ENCODE data around the gene LRRC49. TPM values are rescaled to one million over a fixed set of nuclear protein-coding genes. Genes with fewer than 3 reads are reported as not detected.

LRRC49 gene
- polyA plus RNA-seq, 1 donor (not counting 4 experiments of a cell fraction or from before 2014, with no cell fraction given) = 9.9 TPM

- H3K27ac ChIP-seq (ENCODE audit: control insufficient read depth, insufficient read depth, low read length) = no peak overlapping the region
- no peak overlapping the region for H3K9ac ChIP-seq (ENCODE audit: control insufficient read depth, extremely low read depth, insufficient read depth, low read length)
- H3K36me3 ChIP-seq (ENCODE audit: control insufficient read depth in 2 of 2, extremely low read depth in 1 of 2, insufficient read depth in 2 of 2, low read length in 2 of 2) = no peaks in the 10 kb centered on the region
- no peaks in the 10 kb centered on the region for H4K20me1 ChIP-seq (ENCODE audit: control insufficient read depth, extremely low read depth, insufficient read depth, low read length)
- no peaks in the 10 kb centered on the region for H3K9me1 ChIP-seq (ENCODE audit: control insufficient read depth, extremely low read depth, insufficient read depth, low read length)
- no peak for FAIRE-seq
- dilution Hi-C loops (cut with MboI; ENCODE audit: extremely low pct_ligation_motif_present, low sequenced_read_pairs) = no loop called here
- no peak overlapping the region for H2AFZ ChIP-seq (ENCODE audit: control insufficient read depth, low read length)
- no peaks in the 10 kb centered on the region for H3K79me2 ChIP-seq (ENCODE audit: control insufficient read depth, insufficient read depth, low read length)
- H3K27me3 ChIP-seq (ENCODE audit: control insufficient read depth, extremely low read depth, insufficient read depth, low read length) = no peaks in the 10 kb centered on the region
- no peak for DNase-seq (ENCODE audit: low read depth, low spot score)
- H3K4me1 ChIP-seq (ENCODE audit: control insufficient read depth, extremely low read depth, insufficient read depth, low read length) = no peaks in the 10 kb centered on the region
- no peaks in the 10 kb centered on the region for H3K9me3 ChIP-seq (ENCODE audit: control insufficient read depth, low read depth, low read length)
- no peak overlapping the region for H3K4me2 ChIP-seq (ENCODE audit: control insufficient read depth, extremely low read depth, insufficient read depth, low read depth, low read length)
- no peak overlapping the region for H3K4me3 ChIP-seq (ENCODE audit: control insufficient read depth in 2 of 3, extremely low read depth in 1 of 3, insufficient read depth in 2 of 3, low read depth in 1 of 3, low read length in 3 of 3)
- no peak for TF ChIP-seq EZH2 (IDR thresholded peaks at IDR 0.05; ENCODE audit: low read length)
- TF ChIP-seq CTCF (optimal IDR thresholded peaks at IDR 0.05 in 1 of 3, IDR thresholded peaks at IDR 0.05 in 1 of 3, conservative IDR thresholded peaks at IDR 0.05 in 1 of 3; ENCODE audit: extremely low read depth in 1 of 3, insufficient read depth in 2 of 3, low read length in 3 of 3) = no peak
Observed at GRCh38 chr15:70964686-70965085, 72.1 kb downstream of the LRRC49 start.

- no peak overlapping the region for H3K9ac ChIP-seq (ENCODE audit: control insufficient read depth, extremely low read depth, insufficient read depth, low read length)
- no peak for TF ChIP-seq EZH2 (IDR thresholded peaks at IDR 0.05; ENCODE audit: low read length)
- TF ChIP-seq CTCF (optimal IDR thresholded peaks at IDR 0.05 in 1 of 3, IDR thresholded peaks at IDR 0.05 in 1 of 3, conservative IDR thresholded peaks at IDR 0.05 in 1 of 3; ENCODE audit: extremely low read depth in 1 of 3, insufficient read depth in 2 of 3, low read length in 3 of 3) = no peak
- no peaks in the 10 kb centered on the region for H3K27me3 ChIP-seq (ENCODE audit: control insufficient read depth, extremely low read depth, insufficient read depth, low read length)
- H4K20me1 ChIP-seq (ENCODE audit: control insufficient read depth, extremely low read depth, insufficient read depth, low read length) = no peaks in the 10 kb centered on the region
- no peak overlapping the region for H3K27ac ChIP-seq (ENCODE audit: control insufficient read depth, insufficient read depth, low read length)
- DNase-seq (ENCODE audit: low read depth, low spot score) (no peak), FAIRE-seq (no peak)
- no peak overlapping the region for H3K4me2 ChIP-seq (ENCODE audit: control insufficient read depth, extremely low read depth, insufficient read depth, low read depth, low read length)
- no peaks in the 10 kb centered on the region for H3K36me3 ChIP-seq (ENCODE audit: control insufficient read depth in 2 of 2, extremely low read depth in 1 of 2, insufficient read depth in 2 of 2, low read length in 2 of 2)
- no peaks in the 10 kb centered on the region for H3K4me1 ChIP-seq (ENCODE audit: control insufficient read depth, extremely low read depth, insufficient read depth, low read length)
- H3K9me3 ChIP-seq (ENCODE audit: control insufficient read depth, low read depth, low read length) = no peaks in the 10 kb centered on the region
- dilution Hi-C loops (cut with MboI; ENCODE audit: extremely low pct_ligation_motif_present, low sequenced_read_pairs) = no loop called here
- H3K79me2 ChIP-seq (ENCODE audit: control insufficient read depth, insufficient read depth, low read length) = no peaks in the 10 kb centered on the region
- no peaks in the 10 kb centered on the region for H3K9me1 ChIP-seq (ENCODE audit: control insufficient read depth, extremely low read depth, insufficient read depth, low read length)
- H3K4me3 ChIP-seq (ENCODE audit: control insufficient read depth in 2 of 3, extremely low read depth in 1 of 3, insufficient read depth in 2 of 3, low read depth in 1 of 3, low read length in 3 of 3) = no peak overlapping the region
- no peak overlapping the region for H2AFZ ChIP-seq (ENCODE audit: control insufficient read depth, low read length)
Observed at GRCh38 chr15:70967646-70968045, 75.0 kb downstream of the LRRC49 start.

Data from keratinocyte (primary cell).